Common myeloid progenitor, CD34-positive (primary cell): Measurements from ENCODE around the gene LONP2. TPM values are rescaled to one million over a fixed set of nuclear protein-coding genes. Genes with fewer than 3 reads are reported as not detected.

Source experiments
- CTCF ChIA-PET: fragments of 350-600 bp; sonication (Branson Sonifier 250); formaldehyde crosslinking; loops from one replicate; lab custom pipeline; 2021; ENCODE audit warnings: antibody characterized with exemption; lab: Charles Lee
- POLR2A ChIA-PET: fragments of 350-600 bp; sonication (Branson Sonifier 250); formaldehyde crosslinking; loops from one replicate; lab custom pipeline; 2021; ENCODE audit warnings: antibody characterized with exemption; lab: Charles Lee
- DNase-seq, 3 donors: peaks; one replicate each; pipeline versions ENCODE4 v3.0.0 to v3.0.0-alpha.2; 2013
- H3K27ac ChIP-seq, 2 experiments: 1 replicate in 1 of 2; 2 replicates in 1 of 2; pipeline ENCODE4 v1.7.0; 2013; ENCODE audit warnings: inconsistent platforms in 2 of 2, low read length in 2 of 2, mild to moderate bottlenecking in 2 of 2, low read depth in 1 of 2, moderate library complexity in 1 of 2; ENCODE audit not compliant: severe bottlenecking in 2 of 2, insufficient read depth in 1 of 2, poor library complexity in 1 of 2
- H3K27me3 ChIP-seq, 5 experiments: replicated peaks in 2 of 5; 1 replicate in 3 of 5; 2 replicates in 2 of 5; pipeline versions ENCODE4 v1.6.1 to v1.7.0; 2013; ENCODE audit warnings: low read length in 4 of 5, mild to moderate bottlenecking in 2 of 5, moderate library complexity in 2 of 5, inconsistent platforms in 1 of 5; ENCODE audit not compliant: insufficient read depth in 5 of 5, control insufficient read depth in 4 of 5
- H3K36me3 ChIP-seq, 4 experiments: 1 replicate in 2 of 4; 2 replicates in 2 of 4; pipeline versions ENCODE4 v1.6.1 to v1.7.0; 2013; ENCODE audit warnings: low read length in 3 of 4, control low read depth in 1 of 4, mild to moderate bottlenecking in 1 of 4; ENCODE audit not compliant: control insufficient read depth in 4 of 4, insufficient read depth in 4 of 4
- H3K4me1 ChIP-seq, 4 experiments: 1 replicate in 3 of 4; 2 replicates in 1 of 4; pipeline versions ENCODE4 v1.6.1 to v1.7.1; 2013; ENCODE audit warnings: low read length in 3 of 4, mild to moderate bottlenecking in 3 of 4, control low read depth in 1 of 4, inconsistent platforms in 1 of 4, moderate library complexity in 1 of 4; ENCODE audit not compliant: control insufficient read depth in 4 of 4, insufficient read depth in 4 of 4; ENCODE audit errors: control extremely low read depth in 1 of 4
- H3K4me3 ChIP-seq, 7 experiments: 1 replicate in 4 of 7; 2 replicates in 3 of 7; pipeline versions ENCODE4 v1.5.1 to v1.7.0; 2013; ENCODE audit warnings: mild to moderate bottlenecking in 7 of 7, low read length in 6 of 7, moderate library complexity in 6 of 7, inconsistent platforms in 2 of 7, low read depth in 2 of 7, control low read depth in 1 of 7; ENCODE audit not compliant: insufficient read depth in 4 of 7, control insufficient read depth in 1 of 7; ENCODE audit errors: extremely low read depth in 1 of 7
- H3K9me3 ChIP-seq, 5 experiments: 1 replicate in 4 of 5; 2 replicates in 1 of 5; pipeline versions ENCODE4 v1.6.1 to v1.7.1; 2013; ENCODE audit warnings: low read length in 4 of 5, mild to moderate bottlenecking in 2 of 5, inconsistent platforms in 1 of 5, low read depth in 1 of 5, moderate library complexity in 1 of 5; ENCODE audit not compliant: control insufficient read depth in 4 of 5, insufficient read depth in 2 of 5; ENCODE audit errors: control extremely low read depth in 1 of 5
- WGBS: methylation state at CpG from one replicate; pipeline ENCODE4 v1.1.5; 2013; ENCODE audit not compliant: insufficient coverage; 5-methylcytosine and 5-hydroxymethylcytosine counted together
- polyA plus RNA-seq: library from polyadenylated mRNA; unstranded; fragments of 120-200 nt; gene quantifications from one replicate; pipeline ENCODE4 v1.2.1, GENCODE V29; 2013

LONP2 gene, protein sequence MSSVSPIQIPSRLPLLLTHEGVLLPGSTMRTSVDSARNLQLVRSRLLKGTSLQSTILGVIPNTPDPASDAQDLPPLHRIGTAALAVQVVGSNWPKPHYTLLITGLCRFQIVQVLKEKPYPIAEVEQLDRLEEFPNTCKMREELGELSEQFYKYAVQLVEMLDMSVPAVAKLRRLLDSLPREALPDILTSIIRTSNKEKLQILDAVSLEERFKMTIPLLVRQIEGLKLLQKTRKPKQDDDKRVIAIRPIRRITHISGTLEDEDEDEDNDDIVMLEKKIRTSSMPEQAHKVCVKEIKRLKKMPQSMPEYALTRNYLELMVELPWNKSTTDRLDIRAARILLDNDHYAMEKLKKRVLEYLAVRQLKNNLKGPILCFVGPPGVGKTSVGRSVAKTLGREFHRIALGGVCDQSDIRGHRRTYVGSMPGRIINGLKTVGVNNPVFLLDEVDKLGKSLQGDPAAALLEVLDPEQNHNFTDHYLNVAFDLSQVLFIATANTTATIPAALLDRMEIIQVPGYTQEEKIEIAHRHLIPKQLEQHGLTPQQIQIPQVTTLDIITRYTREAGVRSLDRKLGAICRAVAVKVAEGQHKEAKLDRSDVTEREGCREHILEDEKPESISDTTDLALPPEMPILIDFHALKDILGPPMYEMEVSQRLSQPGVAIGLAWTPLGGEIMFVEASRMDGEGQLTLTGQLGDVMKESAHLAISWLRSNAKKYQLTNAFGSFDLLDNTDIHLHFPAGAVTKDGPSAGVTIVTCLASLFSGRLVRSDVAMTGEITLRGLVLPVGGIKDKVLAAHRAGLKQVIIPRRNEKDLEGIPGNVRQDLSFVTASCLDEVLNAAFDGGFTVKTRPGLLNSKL
- 38.5 TPM for polyA plus RNA-seq

GRCh38 chr16:48244080-48244862, at the start of gene LONP2:
TSS of gene LONP2 (plus strand) at chr16:48244300. CDS start at chr16:48244389, 89 bp downstream.
- Histone ChIP-seq H3K4me1 (peaks cover 9 to 32% (median 17%) of the 10 kb centered on the region in 4 experiments), H3K9me3 (no peaks in the 10 kb centered on the region), H3K27ac (peak within 1 kb of the TSS; percentile 75 to 88), H3K27me3 (no peaks in the 10 kb centered on the region), H3K4me3 (peak within 1 kb of the TSS; percentile 76 to 93 (median 83)), H3K36me3 (no peaks in the 10 kb centered on the region)
- CTCF ChIA-PET = interaction anchor here (0.7 kb wide), 1 partner anchor 387 kb away, joined by 3 read pairs; no protein-coding TSS in a partner anchor
- WGBS = under 1% methylated on average over 53 of the region's 63 CpGs
- peak; percentile 90 to 96 (median 94) for DNase-seq
- POLR2A ChIA-PET = no interaction called here

- CTCF ChIA-PET = no interaction called here
- Histone ChIP-seq H3K4me1 (no peaks in the 10 kb centered on the region), H3K9me3 (peaks cover 0 to 3% (median 0%) of the 10 kb centered on the region in 5 experiments), H3K36me3 (no peaks in the 10 kb centered on the region), H3K4me3 (no peak overlapping the region), H3K27me3 (peaks cover 0 to 3% (median 0%) of the 10 kb centered on the region in 5 experiments), H3K27ac (no peak overlapping the region)
- 100% methylated on average over 1 of the region's 5 CpGs for WGBS
- POLR2A ChIA-PET = no interaction called here
- DNase-seq = no peak
Observed at GRCh38 chr16:48194828-48195556, 49.1 kb upstream of the LONP2 start.

GRCh38 chr16:48197294-48197693, 46.8 kb upstream of the LONP2 start:
- Histone ChIP-seq H3K4me3 (no peak overlapping the region), H3K27me3 (peaks cover 0 to 3% (median 0%) of the 10 kb centered on the region in 5 experiments), H3K36me3 (no peaks in the 10 kb centered on the region), H3K9me3 (peaks cover 0 to 3% (median 0%) of the 10 kb centered on the region in 5 experiments), H3K27ac (no peak overlapping the region), H3K4me1 (no peaks in the 10 kb centered on the region)
- ChIA-PET POLR2A (no interaction called here), CTCF (no interaction called here)
- no peak for DNase-seq
- WGBS = 100% methylated on average over 2 of the region's 3 CpGs

- Histone ChIP-seq H3K4me1 (no peaks in the 10 kb centered on the region), H3K27me3 (peaks cover 0 to 6% (median 0%) of the 10 kb centered on the region in 5 experiments), H3K4me3 (no peak overlapping the region), H3K36me3 (no peaks in the 10 kb centered on the region), H3K9me3 (peaks cover 0 to 3% (median 0%) of the 10 kb centered on the region in 5 experiments), H3K27ac (no peak overlapping the region)
- ChIA-PET POLR2A (no interaction called here), CTCF (no interaction called here)
- WGBS = 99% methylated on average over 6 of the region's 6 CpGs
- DNase-seq = no peak
Observed at GRCh38 chr16:48201515-48202201, 42.4 kb upstream of the LONP2 start.

DNA sequence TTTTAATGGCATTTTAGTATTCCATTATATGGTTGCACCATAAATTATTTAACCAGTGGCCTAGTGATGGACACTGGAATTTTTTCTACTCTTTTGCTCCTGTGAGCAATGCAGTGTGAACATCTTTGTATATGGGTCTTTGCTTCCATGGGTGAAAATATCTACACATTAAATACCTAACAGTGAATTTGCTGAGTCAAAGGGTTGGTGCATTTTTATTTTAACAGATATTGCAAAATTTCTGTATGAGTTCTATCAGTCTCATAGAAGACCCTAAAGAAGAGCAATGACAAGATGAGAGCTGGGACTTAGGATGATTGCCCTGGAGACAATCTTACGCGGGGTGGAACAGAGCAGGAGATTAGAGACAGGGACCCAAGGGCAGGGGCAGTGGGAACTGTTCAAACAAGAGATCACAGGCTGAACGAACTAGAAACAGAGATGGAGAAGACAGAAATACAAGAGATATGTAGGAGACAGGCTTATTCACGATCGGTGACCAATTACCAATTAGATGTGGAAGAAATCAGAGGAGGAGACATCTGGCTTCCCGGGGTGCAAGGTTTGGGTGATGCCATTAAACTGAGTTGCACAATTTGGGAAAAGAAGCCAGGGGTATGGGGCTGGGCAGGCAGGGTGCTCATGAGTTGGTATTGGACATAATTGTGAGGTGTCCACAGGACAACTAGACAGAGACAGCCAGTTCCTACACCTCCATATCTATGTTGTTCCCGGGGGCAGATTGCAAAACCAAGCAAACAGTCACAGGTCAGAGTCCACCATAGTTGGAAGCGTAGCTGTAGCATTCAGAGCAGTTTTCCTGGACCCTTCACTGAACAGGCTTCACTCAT, 39.9 kb upstream of the LONP2 start:
- no peak overlapping the region for H3K4me3 ChIP-seq
- H3K36me3 ChIP-seq = no peaks in the 10 kb centered on the region
- CTCF ChIA-PET = no interaction called here
- no peaks in the 10 kb centered on the region for H3K4me1 ChIP-seq
- WGBS = 98% methylated on average over 8 of the region's 8 CpGs
- no peaks in the 10 kb centered on the region for H3K9me3 ChIP-seq
- POLR2A ChIA-PET = no interaction called here
- no peak overlapping the region for H3K27ac ChIP-seq
- peaks cover 0 to 3% (median 0%) of the 10 kb centered on the region in 5 experiments for H3K27me3 ChIP-seq
- no peak for DNase-seq
